HFFc6 (cell line): ENCODE measurements around the gene ANKRD10. TPM values are rescaled to one million over a fixed set of nuclear protein-coding genes. Genes with fewer than 3 reads are reported as not detected.

Experiments
- DNase-seq: peaks from one replicate; pipeline ENCODE4 v3.0.0-alpha.2; 2018
- H3K27ac Mint-ChIP-seq: 2 replicates; pipeline ENCODE4 v1.8.0; 2020; ENCODE audit warnings: mild to moderate bottlenecking, mixed read lengths
- H3K27me3 Mint-ChIP-seq: 2 replicates; pipeline ENCODE4 v1.8.0; 2021; ENCODE audit warnings: mild to moderate bottlenecking, moderate library complexity, mixed read lengths; ENCODE audit not compliant: insufficient read depth
- H3K36me3 Mint-ChIP-seq: 2 replicates; pipeline ENCODE4 v1.8.0; 2021; ENCODE audit warnings: low read depth, mixed read lengths
- H3K4me1 Mint-ChIP-seq: 2 replicates; pipeline ENCODE4 v1.8.0; 2020; ENCODE audit warnings: low read depth, mixed read lengths
- H3K4me3 Mint-ChIP-seq: 2 replicates; pipeline ENCODE4 v1.8.0; 2020; ENCODE audit warnings: mild to moderate bottlenecking, moderate library complexity, mixed read lengths
- H3K9me3 Mint-ChIP-seq: 2 replicates; pipeline ENCODE4 v1.8.0; 2020; ENCODE audit warnings: mild to moderate bottlenecking, mixed read lengths
- CTCF ChIP-seq: fragments of 200-600 bp; sonication (generic); IDR thresholded peaks from 2 replicates; pipeline ENCODE4 v1.5.0; 2021; ENCODE audit warnings: antibody characterized with exemption, mild to moderate bottlenecking
- total RNA-seq, 6 experiments: library from RNA; stranded (reverse); fragmentation: NEBNext Ultra II Directional; extraction: Animal tissue kit (Norgen Biotek cat#: 25700); gene quantifications; 2 replicates in 1 of 6; 3 replicates in 5 of 6; pipeline ENCODE4 v1.2.3, GENCODE V29; 2021

The ANKRD10 gene
- total RNA-seq, 6 experiments from 2014 or later = 27.1 to 37.2 (median 33.5) TPM

- Mint-ChIP-seq H3K36me3 (no peaks in the 10 kb centered on the region), H3K9me3 (no peaks in the 10 kb centered on the region), H3K4me3 (no peak overlapping the region), H3K27ac (no peak overlapping the region), H3K27me3 (peaks cover 3% of the 10 kb centered on the region; the same call in 1 of the 2 replicates), H3K4me1 (peaks cover 26% of the 10 kb centered on the region)
- DNase-seq = no peak
- no peak for TF ChIP-seq CTCF
Observed at GRCh38 chr13:110945928-110946570, 31.2 kb upstream of the ANKRD10 start.

- no peaks in the 10 kb centered on the region for H3K36me3 Mint-ChIP-seq
- no peaks in the 10 kb centered on the region for H3K9me3 Mint-ChIP-seq
- H3K4me3 Mint-ChIP-seq = no peak overlapping the region
- peaks cover 3% of the 10 kb centered on the region; the same call in 1 of the 2 replicates for H3K27me3 Mint-ChIP-seq
- H3K4me1 Mint-ChIP-seq = peaks cover 26% of the 10 kb centered on the region
- no peak for DNase-seq
- no peak for TF ChIP-seq CTCF
- H3K27ac Mint-ChIP-seq = no peak overlapping the region
Observed at GRCh38 chr13:110944968-110945927, 30.4 kb upstream of the ANKRD10 start.

- H3K4me1 Mint-ChIP-seq = peaks cover 26% of the 10 kb centered on the region
- no peaks in the 10 kb centered on the region for H3K36me3 Mint-ChIP-seq
- peaks cover 3% of the 10 kb centered on the region; the same call in 1 of the 2 replicates for H3K27me3 Mint-ChIP-seq
- DNase-seq = peak; percentile 59
- peak overlapping the region; percentile 75 for H3K27ac Mint-ChIP-seq
- peak; percentile 77 for TF ChIP-seq CTCF
- no peaks in the 10 kb centered on the region for H3K9me3 Mint-ChIP-seq
- peak overlapping the region; percentile 43 for H3K4me3 Mint-ChIP-seq
Observed at GRCh38 chr13:110944121-110944967, 29.5 kb upstream of the ANKRD10 start.

- Mint-ChIP-seq H3K4me1 (peaks cover 26% of the 10 kb centered on the region), H3K27ac (no peak overlapping the region), H3K27me3 (peaks cover 7% of the 10 kb centered on the region; the same call in 1 of the 2 replicates), H3K4me3 (no peak overlapping the region), H3K36me3 (no peaks in the 10 kb centered on the region), H3K9me3 (no peaks in the 10 kb centered on the region)
- no peak for TF ChIP-seq CTCF
- no peak for DNase-seq
Observed at GRCh38 chr13:110942248-110942981, 27.5 kb upstream of the ANKRD10 start.
